K562 (cell line): ENCODE data around the gene JPH4. TPM values are rescaled to one million over a fixed set of nuclear protein-coding genes. Genes with fewer than 3 reads are reported as not detected.

ENCODE experiments used
- ATAC-seq: fragments of 200-7000 bp; cut with Tn5 transposase; 3 replicates; pipeline ENCODE4 v1.9.1; 2020; ENCODE audit warnings: moderate library complexity
- BruUV-seq: library from RNA; stranded (reverse); fragments of 400-500 nt; replicated peaks from 2 replicates; lab custom pipeline; 2021; lab: Mats Ljungman, UMichigan
- CTCF ChIA-PET: fragments of 300-600 bp; formaldehyde crosslinking; extraction: SDS; loops from one replicate; lab custom pipeline; 2021; ENCODE audit warnings: low intra/inter-chr PET ratio; lab: Yijun Ruan, JAX
- POLR2A ChIA-PET: fragments of 300-600, 350-650 bp; sonication (Branson Sonifier 250); formaldehyde crosslinking; extraction: SDS; loops from one replicate; lab custom pipeline; 2021; ENCODE audit warnings: antibody characterized with exemption, inconsistent platforms; lab: Yijun Ruan, JAX
- DNase-seq, 4 experiments: peaks; one replicate each; pipeline versions ENCODE4 v3.0.0 to v3.0.0-alpha.2; 2011 to 2018; ENCODE audit warnings: low spot score in 3 of 4, mixed read lengths in 3 of 4; ENCODE audit errors: extremely low read depth in 1 of 4
- FAIRE-seq: peaks from 2 replicates; lab custom pipeline; 2011; peaks lifted over from hg19 to GRCh38; lab: Jason Lieb, UNC
- H2AFZ ChIP-seq: 2 replicates; pipeline ENCODE4 v1.6.0; 2011; ENCODE audit warnings: low read depth, low read length, control low read depth, inconsistent platforms
- H3K27ac ChIP-seq: fragments of 200-600 bp; 3 replicates; pipeline ENCODE4 v1.8.0; 2011; ENCODE audit warnings: low read depth, mild to moderate bottlenecking, control low read depth, inconsistent platforms, low read length, moderate library complexity, mixed read lengths; ENCODE audit errors: extremely low read depth
- H3K27me3 ChIP-seq, 2 experiments: fragments of 300-600 bp in 1 of 2; 2 replicates in 1 of 2; 3 replicates in 1 of 2; pipeline versions ENCODE4 v1.6.0 to v1.8.0; 2011; ENCODE audit warnings: inconsistent platforms in 2 of 2, low read length in 2 of 2, mild to moderate bottlenecking in 1 of 2, mixed read lengths in 1 of 2, moderate library complexity in 1 of 2; ENCODE audit not compliant: control insufficient read depth in 2 of 2, insufficient read depth in 2 of 2
- H3K36me3 ChIP-seq: fragments of 300-600 bp; 3 replicates; pipeline ENCODE4 v1.8.0; 2011; ENCODE audit warnings: mild to moderate bottlenecking, low read length, inconsistent platforms; ENCODE audit not compliant: control insufficient read depth, insufficient read depth
- H3K4me1 ChIP-seq, 2 experiments: fragments of 200-600 bp in 1 of 2; replicated peaks in 1 of 2; 2 replicates in 1 of 2; 3 replicates in 1 of 2; pipeline versions ENCODE4 v1.5.1 to v1.8.0; 2011; ENCODE audit warnings: inconsistent platforms in 2 of 2, low read length in 2 of 2, mild to moderate bottlenecking in 1 of 2, mixed read lengths in 1 of 2, moderate library complexity in 1 of 2; ENCODE audit not compliant: control insufficient read depth in 2 of 2, insufficient read depth in 2 of 2
- H3K4me2 ChIP-seq: 2 replicates; pipeline ENCODE4 v1.6.1; 2011; ENCODE audit warnings: low read length, control low read depth, inconsistent platforms, mixed read lengths; ENCODE audit not compliant: insufficient read depth
- H3K4me3 ChIP-seq: fragments of 200-600 bp; sonication (generic), shearing (Covaris generic); 2 replicates; pipeline ENCODE4 v1.5.1; 2016; ENCODE audit warnings: control low read depth, inconsistent platforms
- H3K79me2 ChIP-seq: fragments of 200-600 bp; 3 replicates; pipeline ENCODE4 v1.8.0; 2011; ENCODE audit warnings: low read length, inconsistent platforms; ENCODE audit not compliant: control insufficient read depth, insufficient read depth
- H3K9ac ChIP-seq, 2 experiments: 2 replicates each; pipeline versions ENCODE4 v1.6.0 to v1.6.1; 2011; ENCODE audit warnings: low read depth in 2 of 2, low read length in 2 of 2, control low read depth in 1 of 2, inconsistent platforms in 1 of 2, mild to moderate bottlenecking in 1 of 2, mixed read lengths in 1 of 2; ENCODE audit not compliant: insufficient read depth in 1 of 2
- H3K9me1 ChIP-seq: one replicate; pipeline ENCODE4 v1.6.0; 2011; ENCODE audit warnings: inconsistent platforms, mild to moderate bottlenecking, low read length, moderate library complexity; ENCODE audit not compliant: control insufficient read depth, insufficient read depth
- H3K9me3 ChIP-seq: replicated peaks from 2 replicates; pipeline ENCODE4 v1.5.1; 2011; ENCODE audit warnings: low read depth, low read length, inconsistent platforms; ENCODE audit not compliant: control insufficient read depth, insufficient read depth
- H4K20me1 ChIP-seq: replicated peaks from 2 replicates; pipeline ENCODE4 v1.6.1; 2011; ENCODE audit warnings: low read length, inconsistent platforms, mixed read lengths; ENCODE audit not compliant: control insufficient read depth, insufficient read depth
- DDX20 ChIP-seq: fragments of 450-650 bp; IDR thresholded peaks from 2 replicates; pipeline ENCODE4 v1.6.1; 2016; ENCODE audit warnings: missing genetic modification characterization, low read depth, mild to moderate bottlenecking, missing compliant biosample characterization, moderate library complexity
- ELF2 ChIP-seq: fragments of 250-450 bp; sonication (Bioruptor Pico); IDR thresholded peaks from 2 replicates; pipeline ENCODE4 v1.5.0; 2021; ENCODE audit warnings: mild to moderate bottlenecking
- EWSR1 ChIP-seq: fragments of 450-650 bp; IDR thresholded peaks from 2 replicates; pipeline ENCODE4 v1.6.1; 2018; ENCODE audit warnings: borderline replicate concordance, mild to moderate bottlenecking, low read depth, moderate library complexity; ENCODE audit not compliant: partially characterized antibody
- MAZ ChIP-seq, 2 experiments: fragments of 450-650 bp in 1 of 2; sonication (generic) in 1 of 2; formaldehyde crosslinking; IDR thresholded peaks in 1 of 2; conservative IDR thresholded peaks in 1 of 2; 2 replicates each; pipeline versions ENCODE4 v1.4.0 to v1.5.0; 2020; ENCODE audit warnings: mild to moderate bottlenecking in 1 of 2, missing genetic modification reagents in 1 of 2
- ZNF124 ChIP-seq: sonication (generic); formaldehyde crosslinking; IDR thresholded peaks from 2 replicates; pipeline ENCODE4 v1.8.1; 2022; ENCODE audit warnings: missing genetic modification reagents
- ZNF174 ChIP-seq: fragments of 250-450 bp; sonication (Bioruptor Pico); IDR thresholded peaks from 2 replicates; pipeline ENCODE4 v1.4.0; 2020; ENCODE audit warnings: mild to moderate bottlenecking
- ZNF586 ChIP-seq: fragments of 450-650 bp; formaldehyde crosslinking; conservative IDR thresholded peaks from 2 replicates; pipeline ENCODE4 v1.4.0; 2020; ENCODE audit warnings: mild to moderate bottlenecking, moderate library complexity
- WGBS: fragments of 100-300 bp; shearing (Covaris generic); methylation state at CpG from one replicate; pipeline ENCODE4 v1.1.6; 2016; ENCODE audit warnings: low coverage, mixed read lengths; ENCODE audit not compliant: insufficient coverage; ENCODE audit errors: missing lambda C conversion rate; 5-methylcytosine and 5-hydroxymethylcytosine counted together
- in situ Hi-C: fragments of 300-500 bp; cut with MboI; formaldehyde crosslinking; loops from 4 replicates; pipeline ENCODE4 v1.15.0; 2018; ENCODE audit warnings: inconsistent platforms, mixed read lengths
- intact Hi-C: fragments of 100-400 bp; cut with micrococcal nuclease; formaldehyde crosslinking; loops from 2 replicates; pipeline ENCODE4 v1.14.2; 2022
- polyA plus RNA-seq, 8 experiments: library from polyadenylated mRNA; depleted of rRNA in 4 of 8; stranded (reverse) in 5 of 8; unstranded in 3 of 8; fragments of >200 nt; fragmentation: Nextera tagmentation in 2 of 8; fragmentation: Illumina TruSeq in 1 of 8; extraction: Ambion mirVana in 2 of 8; extraction: Trizol in 1 of 8; gene quantifications; 2 replicates each; pipeline versions ENCODE4 v1.2.1 to v1.2.3, GENCODE V29; 2011 to 2014; ENCODE audit warnings: inconsistent platforms in 1 of 8, missing spikeins in 1 of 8
- total RNA-seq, 7 experiments: library from RNA; depleted of rRNA in 6 of 7; stranded (reverse); fragments of >200 nt in 6 of 7; fragmentation: Illumina TruSeq in 2 of 7; extraction: Trizol in 2 of 7; gene quantifications; 2 replicates each; pipeline versions ENCODE4 v1.2.1 to v1.2.3, GENCODE V29; 2011 to 2021; ENCODE audit warnings: low replicate concordance in 1 of 7
- TF ChIP-seq, protein P1 (sequence below): sonication (generic); formaldehyde crosslinking; IDR thresholded peaks from 2 replicates; pipeline ENCODE4 v1.8.1; 2023; ENCODE audit warnings: mild to moderate bottlenecking, missing genetic modification reagents
- TF ChIP-seq, protein P2 (sequence below): fragments of 250-450 bp; sonication (Bioruptor Pico); IDR thresholded peaks from 2 replicates; pipeline ENCODE4 v1.4.0; 2020
- TF ChIP-seq, protein P3 (sequence below): fragments of 450-650 bp; IDR thresholded peaks from 2 replicates; pipeline ENCODE4 v1.6.1; 2016; ENCODE audit warnings: borderline replicate concordance

JPH4 gene
- total and polyA plus RNA-seq, 9 of the 15 experiments (the other 6 are each of a cell fraction or from before 2014, with no cell fraction given), result 0.04 to 0.13 (median 0.06) TPM; not detected in 5

DNA sequence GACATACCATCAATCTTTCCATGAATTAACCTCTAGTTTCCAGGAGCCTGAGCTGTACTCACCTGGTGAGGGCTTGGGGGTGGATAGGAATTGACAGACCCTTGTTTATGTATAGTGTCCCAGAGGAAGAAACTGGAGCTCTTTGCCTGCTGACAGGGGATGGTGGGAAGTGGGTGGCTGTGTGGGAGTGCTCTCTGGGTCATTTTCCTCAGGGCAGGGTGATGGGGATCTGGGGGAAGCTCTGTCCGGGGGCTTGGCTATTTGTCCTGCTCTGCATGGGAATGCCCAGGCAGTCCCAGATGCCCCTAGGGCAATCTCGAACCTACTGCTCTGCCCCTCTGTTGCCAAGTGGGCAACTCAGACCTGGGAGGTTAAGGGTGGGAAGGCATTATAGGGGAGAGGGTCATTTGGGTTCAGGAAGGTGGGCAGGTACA is 35.8 kb upstream of the JPH4 start:
- TF ChIP-seq, protein P1, sequence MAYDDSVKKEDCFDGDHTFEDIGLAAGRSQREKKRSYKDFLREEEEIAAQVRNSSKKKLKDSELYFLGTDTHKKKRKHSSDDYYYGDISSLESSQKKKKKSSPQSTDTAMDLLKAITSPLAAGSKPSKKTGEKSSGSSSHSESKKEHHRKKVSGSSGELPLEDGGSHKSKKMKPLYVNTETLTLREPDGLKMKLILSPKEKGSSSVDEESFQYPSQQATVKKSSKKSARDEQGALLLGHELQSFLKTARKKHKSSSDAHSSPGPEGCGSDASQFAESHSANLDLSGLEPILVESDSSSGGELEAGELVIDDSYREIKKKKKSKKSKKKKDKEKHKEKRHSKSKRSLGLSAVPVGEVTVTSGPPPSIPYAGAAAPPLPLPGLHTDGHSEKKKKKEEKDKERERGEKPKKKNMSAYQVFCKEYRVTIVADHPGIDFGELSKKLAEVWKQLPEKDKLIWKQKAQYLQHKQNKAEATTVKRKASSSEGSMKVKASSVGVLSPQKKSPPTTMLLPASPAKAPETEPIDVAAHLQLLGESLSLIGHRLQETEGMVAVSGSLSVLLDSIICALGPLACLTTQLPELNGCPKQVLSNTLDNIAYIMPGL (CRISPR knock-in tag), result no peak
- TF ChIP-seq ZNF174 (CRISPR knock-in tag) (no peak), DDX20 (tag) (no peak), EWSR1 (no peak), ZNF124 (CRISPR knock-in tag) (no peak), ZNF586 (CRISPR knock-in tag) (no peak), ELF2 (CRISPR knock-in tag) (no peak), MAZ (CRISPR knock-in tag; conservative IDR thresholded peaks at IDR 0.05 in 1 of 2, IDR thresholded peaks at IDR 0.05 in 1 of 2) (no peak)
- TF ChIP-seq, protein P2, sequence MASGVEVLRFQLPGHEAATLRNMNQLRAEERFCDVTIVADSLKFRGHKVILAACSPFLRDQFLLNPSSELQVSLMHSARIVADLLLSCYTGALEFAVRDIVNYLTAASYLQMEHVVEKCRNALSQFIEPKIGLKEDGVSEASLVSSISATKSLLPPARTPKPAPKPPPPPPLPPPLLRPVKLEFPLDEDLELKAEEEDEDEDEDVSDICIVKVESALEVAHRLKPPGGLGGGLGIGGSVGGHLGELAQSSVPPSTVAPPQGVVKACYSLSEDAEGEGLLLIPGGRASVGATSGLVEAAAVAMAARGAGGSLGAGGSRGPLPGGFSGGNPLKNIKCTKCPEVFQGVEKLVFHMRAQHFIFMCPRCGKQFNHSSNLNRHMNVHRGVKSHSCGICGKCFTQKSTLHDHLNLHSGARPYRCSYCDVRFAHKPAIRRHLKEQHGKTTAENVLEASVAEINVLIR (CRISPR knock-in tag), result no peak
- TF ChIP-seq, protein P3, sequence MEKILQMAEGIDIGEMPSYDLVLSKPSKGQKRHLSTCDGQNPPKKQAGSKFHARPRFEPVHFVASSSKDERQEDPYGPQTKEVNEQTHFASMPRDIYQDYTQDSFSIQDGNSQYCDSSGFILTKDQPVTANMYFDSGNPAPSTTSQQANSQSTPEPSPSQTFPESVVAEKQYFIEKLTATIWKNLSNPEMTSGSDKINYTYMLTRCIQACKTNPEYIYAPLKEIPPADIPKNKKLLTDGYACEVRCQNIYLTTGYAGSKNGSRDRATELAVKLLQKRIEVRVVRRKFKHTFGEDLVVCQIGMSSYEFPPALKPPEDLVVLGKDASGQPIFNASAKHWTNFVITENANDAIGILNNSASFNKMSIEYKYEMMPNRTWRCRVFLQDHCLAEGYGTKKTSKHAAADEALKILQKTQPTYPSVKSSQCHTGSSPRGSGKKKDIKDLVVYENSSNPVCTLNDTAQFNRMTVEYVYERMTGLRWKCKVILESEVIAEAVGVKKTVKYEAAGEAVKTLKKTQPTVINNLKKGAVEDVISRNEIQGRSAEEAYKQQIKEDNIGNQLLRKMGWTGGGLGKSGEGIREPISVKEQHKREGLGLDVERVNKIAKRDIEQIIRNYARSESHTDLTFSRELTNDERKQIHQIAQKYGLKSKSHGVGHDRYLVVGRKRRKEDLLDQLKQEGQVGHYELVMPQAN, result no peak
- Histone ChIP-seq H3K4me1 (peaks cover 0 to 2% of the 10 kb centered on the region in 2 experiments; a peak in 1 of 5 replicates), H2AFZ (no peak overlapping the region), H3K9me1 (no peaks in the 10 kb centered on the region), H4K20me1 (no peaks in the 10 kb centered on the region), H3K4me2 (no peak overlapping the region), H3K9me3 (no peaks in the 10 kb centered on the region), H3K79me2 (no peaks in the 10 kb centered on the region), H3K36me3 (no peaks in the 10 kb centered on the region), H3K4me3 (no peak overlapping the region), H3K27me3 (peaks cover 0 to 4% of the 10 kb centered on the region in 2 experiments; a peak in 1 of 5 replicates), H3K27ac (no peak overlapping the region), H3K9ac (no peak overlapping the region)
- ChIA-PET POLR2A (no interaction called here), CTCF (no interaction called here)
- DNase-seq (no peak), ATAC-seq (no peak), FAIRE-seq (no peak)
- intact Hi-C loops, result no loop called here
- BruUV-seq, result no TSS peak
- in situ Hi-C loops, result no loop called here
- 0% methylated on average over 1 of the region's 2 CpGs for WGBS
